Mucosa of gallbladder (tissue), 1 donor: Measurements from ENCODE around the gene SEMA3C. TPM values are rescaled to one million over a fixed set of nuclear protein-coding genes. Genes with fewer than 3 reads are reported as not detected.
"Not testable (repeated sequence)": the region's sequence is repeated elsewhere in the genome, so short reads cannot be mapped to it uniquely, and the experiment has no call there.

Experiments used
- DNase-seq: peaks from one replicate; pipeline ENCODE4 v3.0.0-alpha.2; 2020; ENCODE audit warnings: low spot score
- total RNA-seq: library from RNA; stranded (reverse); gene quantifications from one replicate; pipeline ENCODE4 v1.2.1, GENCODE V29; 2021
- donor health status: DM: no; HTN: no; CAD: no.

The SEMA3C gene
- total RNA-seq, 1 donor from 2014 or later: 44.1 TPM

- not testable (repeated sequence) for DNase-seq
Measured at GRCh38 chr7:80926955-80927354, 8.1 kb upstream of the SEMA3C start.

- no peak for DNase-seq
Measured at GRCh38 chr7:80924090-80924489, 5.2 kb upstream of the SEMA3C start.

DNA sequence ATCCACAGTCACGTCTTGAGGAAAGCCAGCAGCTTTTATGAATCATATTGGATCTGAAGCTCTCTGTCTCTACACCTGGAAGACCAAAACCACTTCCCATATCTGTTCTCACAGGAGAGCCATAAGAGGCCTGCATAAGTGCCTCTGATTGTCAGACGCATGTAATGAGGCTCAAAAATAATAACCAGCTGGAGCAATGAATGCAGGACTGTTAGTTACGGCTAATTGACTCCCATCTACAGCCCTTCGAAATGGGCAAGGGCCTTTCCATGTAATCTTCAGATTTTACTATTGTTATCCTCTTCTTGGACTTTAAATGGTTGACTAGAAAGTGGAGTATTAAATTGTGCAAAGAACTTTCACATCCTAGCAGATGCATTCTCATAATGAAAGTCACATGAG lies 4.4 kb upstream of the SEMA3C start:
- no peak for DNase-seq

GRCh38 chr7:80922253-80923049 lies 3.6 kb upstream of the SEMA3C start:
- DNase-seq: peak; percentile 25

GRCh38 chr7:80921130-80921529 lies 2.3 kb upstream of the SEMA3C start:
- no peak for DNase-seq

DNA sequence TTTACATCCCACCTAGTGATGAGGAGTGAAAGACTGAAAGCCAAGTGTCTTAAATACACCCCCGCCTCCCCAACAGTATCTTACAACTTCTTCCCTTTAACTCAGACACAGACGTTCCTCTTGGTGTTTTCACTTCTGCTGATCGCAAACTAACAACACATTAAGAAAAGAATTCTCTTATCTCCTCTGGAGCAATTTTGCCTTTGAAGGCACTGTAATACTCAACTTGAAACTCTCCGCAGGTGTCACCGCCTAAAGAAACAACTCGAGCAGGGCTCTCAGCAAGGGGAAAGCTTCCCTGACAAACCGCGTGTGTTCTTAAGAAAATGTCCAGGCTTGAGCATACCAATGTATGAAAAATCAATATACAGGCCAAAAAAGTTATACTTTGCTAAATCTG lies 452 bp downstream of the SEMA3C start:
- DNase-seq: no peak

DNA sequence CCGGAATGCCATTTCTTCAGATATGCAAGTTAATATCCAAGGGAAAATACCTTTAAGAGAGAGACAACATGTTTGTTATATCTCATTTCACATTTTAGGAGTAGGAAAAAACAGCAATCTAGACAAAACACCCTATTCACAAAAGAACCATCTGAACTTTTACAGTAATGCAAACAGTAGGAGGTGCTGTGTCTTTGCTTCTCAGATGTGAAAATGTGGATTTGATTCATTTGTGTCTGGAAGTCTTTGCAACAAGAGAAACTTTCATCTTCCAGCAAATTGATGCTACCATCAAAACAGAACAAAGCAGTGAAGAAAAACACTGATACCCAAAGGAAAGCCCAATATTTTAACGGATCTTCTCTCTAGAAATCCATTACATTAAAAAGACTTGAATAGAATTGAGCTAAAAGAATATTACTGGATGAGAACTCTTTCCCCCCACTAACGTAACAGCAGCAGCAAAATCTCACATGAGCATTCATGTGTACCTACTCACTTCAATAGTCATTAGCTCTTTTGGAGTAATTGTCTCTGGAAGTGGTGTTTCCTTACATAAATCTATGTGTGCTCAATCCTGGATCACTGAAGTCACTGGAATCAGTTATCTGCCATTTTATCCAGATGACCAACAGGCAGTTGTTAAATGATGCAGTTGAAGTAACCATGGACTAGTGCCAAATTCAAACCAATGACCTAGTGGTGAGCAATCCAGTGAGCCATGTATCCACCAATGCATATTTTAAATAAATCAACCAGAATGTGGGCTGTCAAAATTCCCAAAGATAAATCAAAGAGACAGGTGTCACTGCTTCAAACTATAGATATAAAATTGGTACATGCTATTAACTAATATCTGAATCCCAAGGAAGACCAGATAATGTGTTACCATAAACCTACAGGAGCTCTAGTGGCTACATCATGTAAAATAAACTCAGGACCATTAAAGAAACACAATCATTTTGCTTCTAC lies 1.8 kb downstream of the SEMA3C start:
- DNase-seq: no peak

DNA sequence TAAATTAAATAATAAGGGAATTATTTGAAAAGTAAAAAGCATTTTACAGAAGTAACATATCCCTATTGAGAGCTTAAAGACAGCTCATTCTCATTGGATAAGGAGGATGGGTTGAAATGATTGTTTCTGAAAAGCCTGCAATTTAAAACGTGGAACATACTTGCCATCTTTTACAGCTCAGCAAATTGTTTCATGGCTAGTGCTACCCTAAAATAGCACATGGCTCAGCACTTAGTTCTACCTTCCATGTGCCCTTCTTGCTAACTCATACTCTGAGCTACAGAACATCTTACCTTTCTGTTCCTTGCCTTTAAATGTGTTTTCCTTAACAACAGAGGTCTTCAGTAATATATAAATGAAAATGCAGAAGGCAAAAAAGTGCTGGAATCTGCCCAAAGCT lies 8.6 kb downstream of the SEMA3C start:
- no peak for DNase-seq

GRCh38 chr7:80908360-80908797 lies 10.5 kb downstream of the SEMA3C start:
- DNase-seq: no peak

DNA sequence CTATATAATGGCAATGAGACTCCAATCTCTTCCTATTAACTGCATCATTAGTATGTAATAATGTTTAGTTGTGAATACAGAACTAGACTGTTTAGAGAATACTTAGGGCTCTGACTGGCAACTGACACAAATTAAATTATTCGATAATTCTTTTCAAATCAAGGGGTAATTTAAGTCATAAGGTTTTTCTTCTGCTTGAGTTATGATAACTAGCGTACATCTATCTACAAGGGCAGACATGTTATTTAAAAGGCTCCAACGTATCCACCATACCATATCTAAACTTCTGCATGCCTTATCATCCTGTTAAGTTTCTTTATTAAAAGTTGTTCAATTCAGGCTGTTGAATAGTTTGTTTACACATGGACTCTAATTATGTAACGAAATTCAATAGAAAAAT lies 11.2 kb downstream of the SEMA3C start:
- DNase-seq: no peak

DNA sequence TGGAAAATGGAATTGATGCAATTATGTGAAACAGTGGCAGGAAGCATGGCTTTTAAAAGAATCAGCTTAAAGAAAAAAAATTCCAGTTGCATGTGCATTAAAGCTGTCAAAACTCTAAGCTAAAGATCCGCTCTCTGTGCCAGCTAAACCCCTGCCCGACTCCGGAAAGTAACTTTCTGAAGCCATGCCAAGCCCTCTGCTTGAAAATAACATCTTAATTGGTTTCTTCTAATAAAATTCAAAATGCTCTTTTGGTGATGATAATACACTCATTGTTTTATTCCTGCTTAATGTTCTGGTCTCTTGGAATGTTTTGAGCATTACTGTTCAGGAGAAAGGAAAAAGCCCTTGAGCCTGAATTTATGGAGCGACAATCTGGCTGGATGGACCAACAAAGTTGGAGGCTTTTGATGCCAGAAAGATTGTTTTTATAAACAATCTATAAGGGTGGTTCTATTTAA lies 11.7 kb downstream of the SEMA3C start:
- no peak for DNase-seq

GRCh38 chr7:80905334-80905733 lies 13.5 kb downstream of the SEMA3C start:
- DNase-seq: no peak

DNA sequence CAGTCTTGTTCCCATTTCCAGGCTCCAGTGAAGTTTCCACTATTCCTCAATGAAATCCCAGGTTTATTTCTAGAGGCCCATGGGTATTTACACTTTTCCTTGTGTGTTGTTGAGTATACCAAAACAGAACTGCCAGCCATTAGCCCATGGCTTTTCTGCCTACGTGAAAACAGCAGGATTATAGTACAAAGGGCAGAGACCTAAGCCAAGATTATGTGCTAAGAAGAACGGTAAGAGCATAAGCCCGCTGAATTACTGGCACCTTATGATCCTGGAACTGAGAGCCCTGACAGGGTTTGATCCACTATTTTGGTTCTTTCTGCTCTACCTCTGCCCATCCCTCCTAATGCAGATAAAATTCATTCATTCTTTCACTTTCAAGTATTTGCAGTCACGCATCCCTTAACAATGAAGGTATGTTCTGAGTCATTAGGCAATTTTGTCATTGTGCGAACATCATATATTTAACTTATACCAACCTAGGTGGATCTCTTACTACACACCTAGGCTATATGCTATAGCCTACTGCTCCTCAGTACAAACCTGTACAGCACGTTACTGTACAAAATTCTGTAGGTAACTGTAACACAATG lies 16.0 kb downstream of the SEMA3C start:
- no peak for DNase-seq

GRCh38 chr7:80902019-80902418 lies 16.8 kb downstream of the SEMA3C start:
- DNase-seq: no peak

DNA sequence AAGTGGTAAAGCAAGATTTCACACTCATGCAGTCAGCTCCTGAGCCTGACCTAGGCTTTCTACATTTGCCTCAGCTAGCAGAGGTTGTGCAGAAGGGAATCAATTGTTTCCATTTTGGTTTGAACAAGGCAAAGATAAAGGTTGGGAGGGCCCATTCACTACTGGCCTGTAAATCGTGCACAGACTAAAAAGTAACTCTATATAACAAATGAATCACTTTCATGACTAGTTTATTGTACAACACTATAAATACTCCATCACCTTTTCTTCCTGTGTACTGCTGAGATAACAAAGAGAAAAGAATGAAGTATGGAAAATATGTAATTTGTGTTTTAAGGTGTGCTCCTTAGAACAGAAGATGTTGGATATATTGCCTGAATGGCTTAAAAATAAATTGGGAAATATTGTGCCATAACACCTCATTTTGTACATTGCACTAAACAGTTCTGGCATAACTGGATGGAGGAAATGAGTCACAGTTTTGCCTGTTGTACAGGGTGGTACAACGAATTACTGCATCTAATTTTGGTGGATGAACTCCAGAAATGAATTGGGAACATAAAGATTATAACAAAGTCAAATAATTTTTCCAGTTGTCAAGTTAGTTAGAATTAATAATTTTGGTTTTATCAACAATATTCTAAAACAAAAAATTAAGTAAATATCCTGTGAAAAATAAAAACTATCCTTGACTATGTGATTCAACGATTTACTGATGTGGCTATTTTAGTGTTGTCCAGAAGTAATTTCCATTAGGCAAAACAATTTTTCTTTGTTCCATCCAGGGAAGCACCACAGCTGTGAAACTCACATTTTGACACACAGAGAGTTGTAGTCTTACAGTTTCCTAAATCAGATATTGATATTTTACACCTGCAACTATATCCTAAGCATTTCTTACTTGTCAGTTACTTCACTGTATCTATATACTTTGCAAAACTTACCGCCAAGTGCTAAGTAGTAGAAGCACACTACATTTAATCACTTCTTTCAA lies 18.0 kb downstream of the SEMA3C start:
- DNase-seq: no peak

DNA sequence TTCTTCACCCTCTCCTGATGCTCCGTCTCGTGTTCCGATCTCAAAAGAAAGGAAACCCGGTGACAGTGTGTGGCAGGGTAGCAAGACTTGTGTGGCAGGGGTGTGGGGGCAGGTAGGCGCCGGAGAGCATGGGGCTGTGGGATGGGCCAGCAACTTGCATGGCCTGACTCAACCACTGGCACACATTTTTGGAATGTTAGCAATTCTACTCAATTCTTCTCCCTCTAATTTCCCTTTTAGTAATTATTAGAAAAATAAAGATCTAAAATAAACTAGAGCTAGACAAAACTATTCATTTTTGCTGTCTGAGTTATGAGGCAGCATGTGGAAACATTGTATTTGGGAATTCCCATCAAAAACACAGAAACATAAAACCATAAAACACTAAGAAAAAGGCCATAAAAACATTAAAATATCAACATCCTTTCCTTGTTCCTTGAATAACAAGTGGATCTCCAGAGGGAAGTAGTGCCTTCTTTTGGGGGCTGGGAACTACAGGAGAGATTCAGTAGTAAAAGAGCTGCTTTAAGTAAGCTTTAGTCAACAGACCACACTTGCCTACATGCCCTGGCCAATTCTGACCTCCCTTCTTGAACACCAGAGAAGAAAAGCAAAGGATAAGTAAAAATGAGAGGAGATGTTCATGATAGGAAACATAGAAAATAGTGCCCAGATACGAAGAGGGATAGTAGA lies 21.8 kb downstream of the SEMA3C start:
- DNase-seq: no peak

DNA sequence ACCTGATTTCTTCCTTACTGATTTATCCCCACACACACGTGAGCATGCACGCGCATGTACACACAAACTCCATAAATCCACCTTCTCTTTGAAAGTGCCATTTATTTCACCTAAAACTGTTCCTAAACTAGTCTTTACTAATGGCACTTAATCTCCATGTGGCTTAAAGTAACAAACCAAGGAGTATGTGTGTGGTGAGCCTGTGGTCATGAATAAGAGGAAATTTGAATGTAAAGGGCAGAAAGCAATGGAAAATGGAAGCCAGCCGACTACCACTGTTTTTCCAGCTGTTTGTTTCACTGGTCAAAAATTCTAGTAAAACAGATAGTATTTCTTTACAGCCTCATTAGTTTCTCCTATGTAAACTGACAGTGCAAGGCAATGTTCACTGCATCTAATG lies 23.8 kb downstream of the SEMA3C start:
- no peak for DNase-seq

DNA sequence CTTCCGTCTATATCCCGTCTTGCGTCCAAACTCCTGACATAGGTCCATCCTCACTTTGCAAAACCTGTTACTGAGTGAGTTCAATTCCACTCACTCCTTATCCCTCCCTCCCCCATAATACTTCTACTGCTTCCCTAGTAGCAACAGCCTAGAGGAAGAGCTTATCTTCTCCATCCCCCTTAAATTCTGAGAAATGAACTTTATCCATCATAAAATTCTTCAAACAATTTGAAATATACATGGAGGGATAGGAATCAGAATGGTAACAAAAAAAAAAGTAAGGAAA lies 27.6 kb downstream of the SEMA3C start:
- no peak for DNase-seq

GRCh38 chr7:80890426-80891258 lies 28.2 kb downstream of the SEMA3C start:
- DNase-seq: no peak

DNA sequence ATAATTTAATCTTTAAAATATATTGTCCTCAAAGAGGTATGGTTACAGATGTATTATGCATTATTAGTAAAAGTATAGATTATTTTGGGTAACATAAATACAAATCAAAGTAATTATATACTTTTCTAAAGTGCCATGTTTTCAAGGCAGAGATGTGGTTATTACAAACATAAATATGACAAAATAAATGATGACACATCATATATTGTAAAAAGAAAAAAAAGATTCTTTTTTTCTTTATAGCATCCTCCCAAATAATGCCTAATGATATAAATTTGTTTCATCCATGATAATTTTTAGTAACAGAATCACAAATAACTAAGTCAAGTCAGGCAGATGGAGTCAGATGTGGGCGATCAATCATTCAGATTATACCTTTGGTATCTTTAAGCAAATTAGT lies 29.3 kb downstream of the SEMA3C start:
- no peak for DNase-seq
